Measurements from ENCODE around the gene MSL2.
"Not testable (repeated sequence)": the region's sequence is repeated elsewhere in the genome, so short reads cannot be mapped to it uniquely, and the experiment has no call there.

Gene MSL2

GRCh38 chr3:136192831-136193230, 3.3 kb downstream of the MSL2 start:
- no peak for DNase-seq

- DNase-seq = not testable (repeated sequence)
These were observed 3.9 kb downstream of the MSL2 start for GRCh38 chr3:136192195-136192594.

- DNase-seq = no peak
These were observed 6.1 kb downstream of the MSL2 start for GRCh38 chr3:136189859-136190617.

GRCh38 chr3:136189043-136189442, 7.1 kb downstream of the MSL2 start:
- DNase-seq = no peak

- no peak for DNase-seq
These were observed 8.3 kb downstream of the MSL2 start for GRCh38 chr3:136187868-136188267.

GRCh38 chr3:136186846-136187245, 9.3 kb downstream of the MSL2 start:
- no peak for DNase-seq

- peak; percentile 46 for DNase-seq
These were observed 9.8 kb downstream of the MSL2 start for GRCh38 chr3:136186344-136186743.

GRCh38 chr3:136184703-136185102, 11.4 kb downstream of the MSL2 start:
- no peak for DNase-seq

GRCh38 chr3:136181741-136182140, 14.4 kb downstream of the MSL2 start:
- DNase-seq = no peak

GRCh38 chr3:136177876-136178275, 18.3 kb downstream of the MSL2 start:
- no peak for DNase-seq

- DNase-seq = no peak
These were observed 22.1 kb downstream of the MSL2 start for GRCh38 chr3:136173939-136174490.

- DNase-seq = no peak
These were observed 25.0 kb downstream of the MSL2 start for GRCh38 chr3:136171097-136171542.

- not testable (repeated sequence) for DNase-seq
These were observed 27.9 kb downstream of the MSL2 start for GRCh38 chr3:136168236-136168635.

- DNase-seq = no peak
These were observed 29.6 kb downstream of the MSL2 start for GRCh38 chr3:136166507-136166906.

- DNase-seq = not testable (repeated sequence)
These were observed 32.5 kb downstream of the MSL2 start for GRCh38 chr3:136163607-136164006.

GRCh38 chr3:136162322-136162721, 33.8 kb downstream of the MSL2 start:
- no peak for DNase-seq

GRCh38 chr3:136161516-136161915, 34.6 kb downstream of the MSL2 start:
- no peak for DNase-seq

- DNase-seq = no peak
These were observed 43.2 kb downstream of the MSL2 start for GRCh38 chr3:136152963-136153362.

- no peak for DNase-seq
These were observed 43.8 kb downstream of the MSL2 start for GRCh38 chr3:136152176-136152843.

- DNase-seq = no peak
These were observed 44.9 kb downstream of the MSL2 start for GRCh38 chr3:136151219-136151618.

GRCh38 chr3:136149667-136150066, 46.5 kb downstream of the MSL2 start:
- DNase-seq = no peak

- DNase-seq = no peak
These were observed 49.0 kb downstream of the MSL2 start for GRCh38 chr3:136146981-136147729.

GRCh38 chr3:136144397-136144796, 51.7 kb downstream of the MSL2 start:
- DNase-seq = not testable (repeated sequence)
